Lower leg skin (tissue), 3 donors: ENCODE measurements around the gene ZSWIM1.

Source experiments
- POLR2A ChIP-seq, 2 donors: fragments of 450-650 bp; IDR thresholded peaks; one replicate each; pipeline ENCODE4 v1.6.1; 2016 to 2017; ENCODE audit warnings: antibody characterized with exemption in 2 of 2, mild to moderate bottlenecking in 1 of 2, moderate library complexity in 1 of 2
- TF ChIP-seq, protein P1 (sequence below), 3 donors: fragments of 450-650 bp; IDR thresholded peaks; one replicate each; pipeline ENCODE4 v1.5.1; 2016; ENCODE audit warnings: antibody characterized with exemption in 3 of 3, mild to moderate bottlenecking in 3 of 3, moderate library complexity in 2 of 3

- TF ChIP-seq, protein P1, sequence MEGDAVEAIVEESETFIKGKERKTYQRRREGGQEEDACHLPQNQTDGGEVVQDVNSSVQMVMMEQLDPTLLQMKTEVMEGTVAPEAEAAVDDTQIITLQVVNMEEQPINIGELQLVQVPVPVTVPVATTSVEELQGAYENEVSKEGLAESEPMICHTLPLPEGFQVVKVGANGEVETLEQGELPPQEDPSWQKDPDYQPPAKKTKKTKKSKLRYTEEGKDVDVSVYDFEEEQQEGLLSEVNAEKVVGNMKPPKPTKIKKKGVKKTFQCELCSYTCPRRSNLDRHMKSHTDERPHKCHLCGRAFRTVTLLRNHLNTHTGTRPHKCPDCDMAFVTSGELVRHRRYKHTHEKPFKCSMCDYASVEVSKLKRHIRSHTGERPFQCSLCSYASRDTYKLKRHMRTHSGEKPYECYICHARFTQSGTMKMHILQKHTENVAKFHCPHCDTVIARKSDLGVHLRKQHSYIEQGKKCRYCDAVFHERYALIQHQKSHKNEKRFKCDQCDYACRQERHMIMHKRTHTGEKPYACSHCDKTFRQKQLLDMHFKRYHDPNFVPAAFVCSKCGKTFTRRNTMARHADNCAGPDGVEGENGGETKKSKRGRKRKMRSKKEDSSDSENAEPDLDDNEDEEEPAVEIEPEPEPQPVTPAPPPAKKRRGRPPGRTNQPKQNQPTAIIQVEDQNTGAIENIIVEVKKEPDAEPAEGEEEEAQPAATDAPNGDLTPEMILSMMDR (IDR thresholded peaks at IDR 0.05): no peak
- no peak for TF ChIP-seq POLR2A (IDR thresholded peaks at IDR 0.05)
These were observed 17.2 kb upstream of the ZSWIM1 start for GRCh38 chr20:45863543-45864470.
